ENCODE data around the gene NDUFS4. TPM values are rescaled to one million over a fixed set of nuclear protein-coding genes. Genes with fewer than 3 reads are reported as not detected.

NDUFS4 gene
- total RNA-seq, 1 experiment from 2014 or later, result 84.1 TPM

DNA sequence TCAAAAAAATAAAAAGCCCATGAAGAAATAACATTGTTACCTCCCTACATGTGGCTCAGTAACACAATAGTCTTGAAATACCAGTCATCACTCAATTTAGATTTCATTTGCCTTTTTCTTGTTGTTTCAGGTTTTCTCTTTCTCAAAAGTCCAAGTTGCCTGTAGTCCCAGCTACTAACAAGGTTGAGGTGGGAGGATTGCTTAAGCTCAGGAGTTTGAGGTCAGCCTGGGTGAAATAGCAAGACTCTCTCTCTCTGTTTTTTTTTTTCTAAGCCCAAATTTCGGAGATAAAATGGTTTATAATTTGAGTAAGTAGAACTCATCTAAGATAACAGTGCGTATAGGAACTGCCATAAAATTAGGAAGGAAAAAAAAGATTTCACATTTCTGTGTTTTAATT, 17.5 kb upstream of the NDUFS4 start:
- H3K4me2 ChIP-seq, result no peak overlapping the region
- no TSS peak for BruUV-seq (replicated peaks)
- ChIA-PET POLR2A (ENCODE audit: unreplicated experiment) (no interaction called here), CTCF (no interaction called here)
- intact Hi-C loops (cut with micrococcal nuclease; ENCODE audit: unreplicated experiment), result no loop called here
- H3K27ac ChIP-seq, result no peak overlapping the region
- H3K36me3 ChIP-seq (ENCODE audit: low read depth), result no peaks in the 10 kb centered on the region
- no peaks in the 10 kb centered on the region for H3K9me3 ChIP-seq (ENCODE audit: insufficient read depth, low read depth)
- no peak for DNase-seq
- no peaks in the 10 kb centered on the region for H4K20me1 ChIP-seq (ENCODE audit: insufficient read depth)
- no peaks in the 10 kb centered on the region for H3K9me2 ChIP-seq (ENCODE audit: insufficient read depth)
- H3F3A ChIP-seq (ENCODE audit: insufficient read depth, low read depth), result no peaks in the 10 kb centered on the region
- H3K4me3 ChIP-seq, result no peak overlapping the region
- TF ChIP-seq CTCF (conservative IDR thresholded peaks at IDR 0.05) (no peak), EZH2 (IDR thresholded peaks at IDR 0.05; ENCODE audit: low read depth) (no peak)
- no peaks in the 10 kb centered on the region for H3K79me2 ChIP-seq (ENCODE audit: low read depth)
- no peaks in the 10 kb centered on the region for H3K4me1 ChIP-seq (replicated peaks; ENCODE audit: insufficient read depth)
- no peaks in the 10 kb centered on the region for H3K27me3 ChIP-seq (ENCODE audit: insufficient read depth, low read depth)
- no peak overlapping the region for H2AFZ ChIP-seq

- intact Hi-C loops (cut with micrococcal nuclease; ENCODE audit: unreplicated experiment), result no loop called here
- no peak for DNase-seq
- H3F3A ChIP-seq (ENCODE audit: insufficient read depth, low read depth), result no peaks in the 10 kb centered on the region
- H3K4me2 ChIP-seq, result no peak overlapping the region
- no peaks in the 10 kb centered on the region for H3K79me2 ChIP-seq (ENCODE audit: low read depth)
- no peaks in the 10 kb centered on the region for H3K4me1 ChIP-seq (replicated peaks; ENCODE audit: insufficient read depth)
- no peaks in the 10 kb centered on the region for H3K9me2 ChIP-seq (ENCODE audit: insufficient read depth)
- H3K27me3 ChIP-seq (ENCODE audit: insufficient read depth, low read depth), result no peaks in the 10 kb centered on the region
- H3K27ac ChIP-seq, result no peak overlapping the region
- BruUV-seq (replicated peaks), result no TSS peak
- no peaks in the 10 kb centered on the region for H3K9me3 ChIP-seq (ENCODE audit: insufficient read depth, low read depth)
- H2AFZ ChIP-seq, result no peak overlapping the region
- TF ChIP-seq CTCF (conservative IDR thresholded peaks at IDR 0.05) (no peak), EZH2 (IDR thresholded peaks at IDR 0.05; ENCODE audit: low read depth) (no peak)
- H4K20me1 ChIP-seq (ENCODE audit: insufficient read depth), result no peaks in the 10 kb centered on the region
- POLR2A ChIA-PET (ENCODE audit: unreplicated experiment), result no interaction called here
- no peaks in the 10 kb centered on the region for H3K36me3 ChIP-seq (ENCODE audit: low read depth)
- no peak overlapping the region for H3K4me3 ChIP-seq
- CTCF ChIA-PET, result no interaction called here
Observed at GRCh38 chr5:53543401-53543800, 17.0 kb upstream of the NDUFS4 start.

DNA sequence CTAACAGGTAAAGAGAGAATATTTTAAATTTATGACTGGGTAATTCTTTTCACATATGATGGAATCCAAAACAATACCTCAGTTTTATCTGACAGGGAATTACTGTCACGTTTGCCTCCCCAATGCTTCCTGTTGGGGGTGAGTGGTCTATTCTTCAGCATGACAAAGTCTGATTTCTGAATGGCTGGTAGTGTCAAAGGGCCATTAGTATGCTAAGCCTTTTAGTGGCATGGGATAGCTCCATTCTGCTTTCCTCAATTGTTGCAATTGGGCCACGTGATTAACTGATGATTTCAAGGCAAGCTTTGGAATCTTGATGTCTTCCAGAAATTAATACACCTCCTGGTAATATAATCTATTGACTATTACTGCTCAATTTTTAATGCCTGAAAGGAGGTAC, 14.7 kb upstream of the NDUFS4 start:
- Histone ChIP-seq H3F3A (ENCODE audit: insufficient read depth, low read depth) (no peaks in the 10 kb centered on the region), H3K27me3 (ENCODE audit: insufficient read depth, low read depth) (no peaks in the 10 kb centered on the region), H3K27ac (no peak overlapping the region), H2AFZ (no peak overlapping the region), H3K9me2 (ENCODE audit: insufficient read depth) (no peaks in the 10 kb centered on the region), H3K9me3 (ENCODE audit: insufficient read depth, low read depth) (no peaks in the 10 kb centered on the region), H3K79me2 (ENCODE audit: low read depth) (no peaks in the 10 kb centered on the region), H3K36me3 (ENCODE audit: low read depth) (no peaks in the 10 kb centered on the region), H3K4me3 (no peak overlapping the region), H3K4me2 (no peak overlapping the region), H3K4me1 (replicated peaks; ENCODE audit: insufficient read depth) (no peaks in the 10 kb centered on the region), H4K20me1 (ENCODE audit: insufficient read depth) (no peaks in the 10 kb centered on the region)
- POLR2A ChIA-PET (ENCODE audit: unreplicated experiment), result no interaction called here
- intact Hi-C loops (cut with micrococcal nuclease; ENCODE audit: unreplicated experiment), result no loop called here
- BruUV-seq (replicated peaks), result no TSS peak
- CTCF ChIA-PET, result no interaction called here
- TF ChIP-seq CTCF (conservative IDR thresholded peaks at IDR 0.05), result no peak
- TF ChIP-seq EZH2 (IDR thresholded peaks at IDR 0.05; ENCODE audit: low read depth), result no peak
- DNase-seq, result no peak

Measured in PC-9 (cell line).